Measurements from ENCODE around the gene MROH7. TPM values are rescaled to one million over a fixed set of nuclear protein-coding genes. Genes with fewer than 3 reads are reported as not detected.

MROH7 gene
- total RNA-seq, 2 donors from 2014 or later: 5.2 to 18.0 TPM

DNA sequence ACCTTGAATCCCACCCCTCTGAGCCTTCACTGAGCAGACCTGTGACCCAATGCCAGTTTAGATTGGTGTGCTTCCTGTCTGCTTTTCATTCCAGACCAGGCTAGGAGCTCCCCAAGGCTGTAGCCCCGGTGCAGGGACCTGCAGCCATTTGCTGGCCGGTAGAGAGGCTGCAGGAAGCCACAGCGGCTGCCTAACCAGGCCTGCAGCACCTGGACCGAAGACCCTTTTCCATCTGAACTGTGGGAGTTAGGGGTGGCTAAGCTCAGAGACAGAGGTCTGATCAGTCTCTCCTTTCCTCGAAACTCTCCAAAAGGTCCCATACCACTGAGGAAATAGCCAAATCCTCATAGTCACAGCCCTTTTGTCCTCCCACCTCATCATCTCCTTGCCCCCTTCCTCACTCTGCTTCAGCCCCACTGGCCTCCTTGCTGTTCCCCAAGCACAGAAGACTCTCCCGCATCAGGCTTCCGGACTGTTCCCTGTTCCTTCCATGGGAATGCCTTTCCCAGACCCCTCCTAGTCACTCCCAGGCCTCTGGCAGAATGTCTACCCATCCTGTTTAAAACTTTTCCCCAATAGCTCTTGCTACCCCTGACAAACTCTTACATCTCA is 73.4 kb downstream of the MROH7 start:
- TF ChIP-seq POLR2AphosphoS5 (IDR thresholded peaks at IDR 0.05) (no peak), POLR2A (IDR thresholded peaks at IDR 0.05) (no peak), CTCF (IDR thresholded peaks at IDR 0.05) (no peak)
- H3K4me1 ChIP-seq (replicated peaks): no peaks in the 10 kb centered on the region
- no peaks in the 10 kb centered on the region for H3K36me3 ChIP-seq
- no peaks in the 10 kb centered on the region for H3K9me3 ChIP-seq
- intact Hi-C loops (cut with DNase I): loop anchor here (10.0 kb wide), 1 partner anchor 170 kb away; the partner anchor contains the start of gene ACOT11
- peak overlapping the region; percentile 70 to 80 for H3K4me3 ChIP-seq
- H3K27me3 ChIP-seq (replicated peaks; ENCODE audit: insufficient read depth): no peaks in the 10 kb centered on the region
- peak overlapping the region; percentile 62 to 74 for H3K27ac ChIP-seq
- no peak for DNase-seq (ENCODE audit: low spot score)
- 94% methylated on average over 7 of the region's 7 CpGs for WGBS

- Histone ChIP-seq H3K27ac (peak within 1 kb of the TSS; percentile 62 to 74), H3K36me3 (no peaks in the 10 kb centered on the region), H3K27me3 (replicated peaks; ENCODE audit: insufficient read depth) (no peaks in the 10 kb centered on the region), H3K4me3 (peak within 1 kb of the TSS; percentile 70 to 80), H3K9me3 (no peaks in the 10 kb centered on the region), H3K4me1 (replicated peaks) (no peaks in the 10 kb centered on the region)
- TF ChIP-seq POLR2AphosphoS5 (IDR thresholded peaks at IDR 0.05): peak; percentile 93
- TF ChIP-seq POLR2A (IDR thresholded peaks at IDR 0.05): peak; percentile 83
- TF ChIP-seq CTCF (IDR thresholded peaks at IDR 0.05): peak in 1 of 4 experiments; percentile 39
- WGBS: under 1% methylated on average over 50 of the region's 51 CpGs
- DNase-seq (ENCODE audit: low spot score): peak; percentile 74
- intact Hi-C loops (cut with DNase I): loop anchor here (10.0 kb wide), 1 partner anchor 171 kb away; the partner anchor contains the start of gene ACOT11
These were observed 74.1 kb downstream of the MROH7 start, which contains the start of gene TTC4 for GRCh38 chr1:54715493-54716298. TSS of gene TTC4 (plus strand) at chr1:54715861. CDS start at chr1:54715909, 48 bp downstream.

DNA sequence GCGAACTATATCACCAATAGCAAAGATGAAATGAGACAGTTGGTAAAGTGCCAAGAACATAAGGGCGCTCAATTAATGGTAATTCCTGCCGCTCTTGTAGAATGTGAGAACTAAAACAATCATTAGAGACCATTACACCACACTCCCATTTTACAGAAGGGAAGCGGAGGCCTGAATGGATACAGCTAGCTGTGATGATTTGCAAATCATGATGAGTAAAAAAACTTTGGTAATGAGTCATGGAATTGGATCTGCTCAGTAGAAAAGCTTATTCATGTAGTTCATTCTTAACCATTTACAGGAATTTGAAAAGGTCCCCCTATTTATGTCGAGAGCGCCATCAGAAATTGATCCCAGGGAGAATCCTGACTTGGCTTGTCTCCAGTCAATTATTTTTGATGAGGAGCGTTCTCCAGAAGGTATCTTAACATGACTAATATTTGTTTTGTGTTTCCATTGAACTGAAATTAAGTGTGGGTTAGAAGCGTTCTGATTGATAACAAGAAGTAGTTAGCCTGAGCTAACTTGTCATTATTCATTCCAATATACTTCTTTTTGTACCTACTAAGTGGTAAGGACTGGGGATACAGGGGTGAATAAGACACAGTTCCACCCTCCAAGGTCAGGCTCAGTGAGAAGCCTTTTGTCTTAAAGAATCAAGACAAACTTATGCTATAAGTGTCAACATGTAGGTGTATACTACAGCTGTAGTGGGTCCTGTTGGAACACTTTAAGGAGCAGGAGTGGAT is 74.9 kb downstream of the MROH7 start:
- no peak for TF ChIP-seq POLR2A (IDR thresholded peaks at IDR 0.05)
- TF ChIP-seq POLR2AphosphoS5 (IDR thresholded peaks at IDR 0.05): no peak
- no peak for TF ChIP-seq CTCF (IDR thresholded peaks at IDR 0.05)
- Histone ChIP-seq H3K9me3 (no peaks in the 10 kb centered on the region), H3K27me3 (replicated peaks; ENCODE audit: insufficient read depth) (no peaks in the 10 kb centered on the region), H3K4me3 (peak overlapping the region; percentile 70 to 80), H3K36me3 (no peaks in the 10 kb centered on the region), H3K4me1 (replicated peaks) (no peaks in the 10 kb centered on the region), H3K27ac (peak overlapping the region in 1 of 2 donors; percentile 74)
- DNase-seq (ENCODE audit: low spot score): no peak
- intact Hi-C loops (cut with DNase I): loop anchor here (10.0 kb wide), 1 partner anchor 172 kb away; the partner anchor contains the start of gene ACOT11
- WGBS: 36% methylated on average over 8 of the region's 8 CpGs

DNA sequence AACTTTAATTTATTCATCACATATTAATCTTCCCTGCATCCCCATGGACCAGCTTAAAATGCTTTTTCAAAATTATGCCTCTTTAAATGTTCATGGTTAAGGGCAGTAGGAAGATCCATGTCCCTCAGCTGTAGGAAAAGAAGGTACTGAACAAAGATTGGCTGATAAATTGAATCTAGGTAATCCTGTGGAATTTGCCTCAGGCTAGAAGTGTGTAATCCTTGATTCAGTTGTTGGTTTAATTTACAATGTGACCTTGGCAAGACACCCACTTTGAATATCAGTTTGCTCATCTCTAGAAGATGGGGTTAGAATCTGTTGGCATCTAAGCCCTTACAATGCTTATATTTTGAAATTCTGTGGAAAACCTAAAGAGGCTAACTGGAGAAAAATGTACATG is 80.1 kb downstream of the MROH7 start:
- H3K27me3 ChIP-seq (replicated peaks; ENCODE audit: insufficient read depth): no peaks in the 10 kb centered on the region
- H3K27ac ChIP-seq: no peak overlapping the region
- peaks cover 0 to 3% of the 10 kb centered on the region in 2 donors for H3K36me3 ChIP-seq
- no peak overlapping the region for H3K4me3 ChIP-seq
- H3K4me1 ChIP-seq (replicated peaks): no peaks in the 10 kb centered on the region
- DNase-seq (ENCODE audit: low spot score): no peak
- TF ChIP-seq POLR2AphosphoS5 (IDR thresholded peaks at IDR 0.05) (no peak), CTCF (IDR thresholded peaks at IDR 0.05) (no peak), POLR2A (IDR thresholded peaks at IDR 0.05) (no peak)
- intact Hi-C loops (cut with DNase I): no loop called here
- H3K9me3 ChIP-seq: no peaks in the 10 kb centered on the region
